Neural cell (in vitro differentiated cells): ENCODE data around the gene BICRA. TPM values are rescaled to one million over a fixed set of nuclear protein-coding genes. Genes with fewer than 3 reads are reported as not detected.

Experiments used
- H2AFZ ChIP-seq: fragments of 200-600, 300-800 bp; sonication (generic), shearing (Covaris generic); 2 replicates; pipeline ENCODE4 v1.6.0; 2014; ENCODE audit warnings: low read depth, mild to moderate bottlenecking, antibody characterized with exemption, low read length, moderate library complexity
- H3F3A ChIP-seq: fragments of 200-600 bp; shearing (Covaris generic); 2 replicates; pipeline ENCODE4 v1.6.1; 2016; ENCODE audit warnings: mild to moderate bottlenecking, moderate library complexity, mixed read lengths, antibody characterized with exemption, low read length; ENCODE audit not compliant: insufficient read depth, poor library complexity, severe bottlenecking
- H3K27ac ChIP-seq: fragments of 200-600, 300-800 bp; sonication (generic), shearing (Covaris generic); 2 replicates; pipeline ENCODE4 v1.5.1; 2014; ENCODE audit warnings: mild to moderate bottlenecking, low read length, moderate library complexity
- H3K27me3 ChIP-seq: fragments of 300-800, 200-600 bp; sonication (generic), shearing (Covaris generic); 2 replicates; pipeline ENCODE4 v1.6.0; 2014; ENCODE audit warnings: mild to moderate bottlenecking, low read depth, low read length, moderate library complexity; ENCODE audit not compliant: insufficient read depth
- H3K36me3 ChIP-seq: fragments of 300-800, 200-600 bp; sonication (generic), shearing (Covaris generic); 2 replicates; pipeline ENCODE4 v1.5.1; 2014; ENCODE audit warnings: mild to moderate bottlenecking, antibody characterized with exemption, low read length, moderate library complexity; ENCODE audit not compliant: insufficient read depth
- H3K4me2 ChIP-seq: fragments of 300-800, 200-600 bp; sonication (generic), shearing (Covaris generic); 2 replicates; pipeline ENCODE4 v1.6.0; 2014; ENCODE audit warnings: mild to moderate bottlenecking, low read length
- H3K4me3 ChIP-seq: fragments of 300-800, 200-600 bp; sonication (generic), shearing (Covaris generic); 2 replicates; pipeline ENCODE4 v1.5.1; 2014; ENCODE audit warnings: mild to moderate bottlenecking, low read length, moderate library complexity
- H3K79me2 ChIP-seq: fragments of 200-600 bp; shearing (Covaris generic); replicated peaks from 2 replicates; pipeline ENCODE4 v1.6.0; 2014; ENCODE audit warnings: mild to moderate bottlenecking, low read length, moderate library complexity; ENCODE audit not compliant: insufficient read depth
- H3K9ac ChIP-seq: fragments of 300-800, 200-600 bp; sonication (generic), shearing (Covaris generic); 2 replicates; pipeline ENCODE4 v1.6.1; 2016; ENCODE audit warnings: mild to moderate bottlenecking, low read length, mixed read lengths
- H3K9me2 ChIP-seq: fragments of 200-600 bp; shearing (Covaris generic); 2 replicates; pipeline ENCODE4 v1.6.1; 2016; ENCODE audit warnings: mild to moderate bottlenecking, low read length, mixed read lengths; ENCODE audit not compliant: insufficient read depth
- H3K9me3 ChIP-seq: fragments of 200-600, 300-800 bp; sonication (generic), shearing (Covaris generic); 2 replicates; pipeline ENCODE4 v1.6.1; 2016; ENCODE audit warnings: mild to moderate bottlenecking, mixed run types, low read length, moderate library complexity, mixed read lengths
- H4K20me1 ChIP-seq: fragments of 200-600 bp; shearing (Covaris generic); 2 replicates; pipeline ENCODE4 v1.6.1; 2016; ENCODE audit warnings: mild to moderate bottlenecking, mixed run types; ENCODE audit not compliant: insufficient read depth
- EP300 ChIP-seq: fragments of 450-650 bp; conservative IDR thresholded peaks from 2 replicates; pipeline ENCODE4 v1.6.1; 2014; ENCODE audit warnings: antibody characterized with exemption, mild to moderate bottlenecking, moderate library complexity; ENCODE audit not compliant: poor library complexity, severe bottlenecking
- EZH2 ChIP-seq: fragments of 200-600, 300-800 bp; shearing (Covaris generic), sonication (generic); IDR thresholded peaks from 2 replicates; pipeline ENCODE4 v1.6.1; 2014; ENCODE audit warnings: antibody characterized with exemption, low read length, borderline replicate concordance, mild to moderate bottlenecking; ENCODE audit not compliant: insufficient read depth, poor library complexity, severe bottlenecking
- MXI1 ChIP-seq: fragments of 450-650 bp; conservative IDR thresholded peaks from 2 replicates; pipeline ENCODE4 v1.6.1; 2014; ENCODE audit warnings: antibody characterized with exemption, mild to moderate bottlenecking; ENCODE audit not compliant: poor library complexity, severe bottlenecking
- POLR2AphosphoS5 ChIP-seq: IDR thresholded peaks from 2 replicates; pipeline ENCODE4 v1.6.1; 2012
- RAD21 ChIP-seq: fragments of 450-650 bp; conservative IDR thresholded peaks from 2 replicates; pipeline ENCODE4 v1.6.1; 2014; ENCODE audit warnings: antibody characterized with exemption, mild to moderate bottlenecking, moderate library complexity
- REST ChIP-seq: IDR thresholded peaks from 2 replicates; pipeline ENCODE4 v1.6.1; 2012; ENCODE audit warnings: borderline replicate concordance
- SMC3 ChIP-seq: fragments of 450-650 bp; conservative IDR thresholded peaks from 2 replicates; pipeline ENCODE4 v1.6.1; 2014; ENCODE audit warnings: antibody characterized with exemption, mild to moderate bottlenecking, moderate library complexity; ENCODE audit not compliant: poor library complexity
- TAF1 ChIP-seq: IDR thresholded peaks from 2 replicates; pipeline ENCODE4 v1.6.1; 2012; ENCODE audit warnings: low read depth
- polyA plus RNA-seq: library from polyadenylated mRNA; depleted of rRNA; stranded (reverse); fragments of >200 nt; gene quantifications from 2 replicates; pipeline ENCODE4 v1.2.3, GENCODE V29; 2014
- TF ChIP-seq, protein P1 (sequence below): fragments of 450-650 bp; IDR thresholded peaks from 2 replicates; pipeline ENCODE4 v1.5.1; 2014; ENCODE audit warnings: antibody characterized with exemption, mild to moderate bottlenecking, moderate library complexity; ENCODE audit not compliant: poor library complexity, severe bottlenecking

Gene BICRA
- polyA plus RNA-seq, 1 donor from 2014 or later = 0.11 TPM

- Histone ChIP-seq H3K36me3 (no peaks in the 10 kb centered on the region), H2AFZ (no peak overlapping the region), H3K9me2 (no peaks in the 10 kb centered on the region), H3K9ac (no peak overlapping the region), H3K79me2 (no peaks in the 10 kb centered on the region), H3K27ac (no peak overlapping the region), H4K20me1 (no peaks in the 10 kb centered on the region), H3K9me3 (no peaks in the 10 kb centered on the region), H3K4me2 (no peak overlapping the region), H3K27me3 (no peaks in the 10 kb centered on the region), H3K4me3 (no peak overlapping the region), H3F3A (no peaks in the 10 kb centered on the region)
- TF ChIP-seq EZH2 (no peak), REST (no peak), TAF1 (no peak), SMC3 (no peak), RAD21 (no peak), MXI1 (no peak), EP300 (no peak), POLR2AphosphoS5 (no peak)
- TF ChIP-seq, protein P1, sequence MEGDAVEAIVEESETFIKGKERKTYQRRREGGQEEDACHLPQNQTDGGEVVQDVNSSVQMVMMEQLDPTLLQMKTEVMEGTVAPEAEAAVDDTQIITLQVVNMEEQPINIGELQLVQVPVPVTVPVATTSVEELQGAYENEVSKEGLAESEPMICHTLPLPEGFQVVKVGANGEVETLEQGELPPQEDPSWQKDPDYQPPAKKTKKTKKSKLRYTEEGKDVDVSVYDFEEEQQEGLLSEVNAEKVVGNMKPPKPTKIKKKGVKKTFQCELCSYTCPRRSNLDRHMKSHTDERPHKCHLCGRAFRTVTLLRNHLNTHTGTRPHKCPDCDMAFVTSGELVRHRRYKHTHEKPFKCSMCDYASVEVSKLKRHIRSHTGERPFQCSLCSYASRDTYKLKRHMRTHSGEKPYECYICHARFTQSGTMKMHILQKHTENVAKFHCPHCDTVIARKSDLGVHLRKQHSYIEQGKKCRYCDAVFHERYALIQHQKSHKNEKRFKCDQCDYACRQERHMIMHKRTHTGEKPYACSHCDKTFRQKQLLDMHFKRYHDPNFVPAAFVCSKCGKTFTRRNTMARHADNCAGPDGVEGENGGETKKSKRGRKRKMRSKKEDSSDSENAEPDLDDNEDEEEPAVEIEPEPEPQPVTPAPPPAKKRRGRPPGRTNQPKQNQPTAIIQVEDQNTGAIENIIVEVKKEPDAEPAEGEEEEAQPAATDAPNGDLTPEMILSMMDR = no peak
These were observed 19.1 kb upstream of the BICRA start for GRCh38 chr19:47589824-47590223.

DNA sequence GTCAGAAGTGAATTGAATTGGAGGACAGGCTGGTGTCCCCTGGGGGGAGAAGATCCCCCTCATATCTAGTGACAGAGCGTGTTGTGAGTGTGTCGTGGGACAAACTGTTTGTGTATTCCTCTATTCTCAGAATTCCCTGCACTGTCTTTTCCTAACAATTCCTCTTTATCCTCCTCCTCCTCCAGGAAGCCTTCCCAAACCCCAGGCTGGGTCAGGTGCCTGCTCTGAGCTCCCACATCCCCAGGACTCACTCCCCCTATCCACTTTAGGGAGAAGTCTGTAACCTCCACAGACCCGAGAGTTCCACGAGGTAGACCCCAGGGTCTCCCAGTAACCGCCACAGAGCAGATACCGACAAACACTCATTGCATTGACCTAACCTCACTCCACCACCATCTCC, 15.1 kb upstream of the BICRA start:
- H3K79me2 ChIP-seq = no peaks in the 10 kb centered on the region

More for the DNA sequence above, 15.1 kb upstream of the BICRA start:
- Histone ChIP-seq H3K36me3 (no peaks in the 10 kb centered on the region), H2AFZ (no peak overlapping the region), H3K9ac (no peak overlapping the region), H3K4me3 (no peak overlapping the region), H4K20me1 (no peaks in the 10 kb centered on the region), H3K4me2 (no peak overlapping the region), H3K9me3 (no peaks in the 10 kb centered on the region), H3K9me2 (no peaks in the 10 kb centered on the region), H3K27ac (no peak overlapping the region), H3F3A (no peaks in the 10 kb centered on the region), H3K27me3 (no peaks in the 10 kb centered on the region)
- TF ChIP-seq SMC3 (no peak), REST (no peak), EP300 (no peak), RAD21 (no peak), POLR2AphosphoS5 (no peak), MXI1 (no peak), EZH2 (no peak), TAF1 (no peak)
- TF ChIP-seq, protein P1 = no peak
